Muscle of arm (tissue), 12 donors: Measurements from ENCODE around the gene EDAR. TPM values are rescaled to one million over a fixed set of nuclear protein-coding genes. Genes with fewer than 3 reads are reported as not detected.

ENCODE experiments used
- DNase-seq: peaks from one replicate; pipeline ENCODE4 v3.0.0-alpha.2; 2013
- polyA plus RNA-seq, 12 donors: library from polyadenylated mRNA; unstranded; fragments of 120-200 nt; gene quantifications; one replicate each; pipeline ENCODE4 v1.2.1, GENCODE V29; 2013; ENCODE audit not compliant: insufficient read length in 12 of 12

Gene EDAR
- polyA plus RNA-seq, 12 donors, result 0.07 to 11.3 (median 0.18) TPM; not detected in 3

- DNase-seq, result no peak
Measured at GRCh38 chr2:108910011-108910431, 79.0 kb downstream of the EDAR start.

- no peak for DNase-seq
Measured at GRCh38 chr2:108909275-108909823, 79.7 kb downstream of the EDAR start.

GRCh38 chr2:108908713-108909070, 80.3 kb downstream of the EDAR start:
- no peak for DNase-seq

GRCh38 chr2:108907822-108908712, 81.0 kb downstream of the EDAR start:
- DNase-seq, result no peak

- no peak for DNase-seq
Measured at GRCh38 chr2:108906403-108907077, 82.5 kb downstream of the EDAR start.

- no peak for DNase-seq
Measured at GRCh38 chr2:108905906-108906305, 83.1 kb downstream of the EDAR start.

GRCh38 chr2:108905176-108905575, 83.8 kb downstream of the EDAR start:
- no peak for DNase-seq

- DNase-seq, result no peak
Measured at GRCh38 chr2:108904680-108905079, 84.3 kb downstream of the EDAR start.

- DNase-seq, result no peak
Measured at GRCh38 chr2:108898315-108899082, 90.5 kb downstream of the EDAR start.

GRCh38 chr2:108896741-108897140, 92.3 kb downstream of the EDAR start:
- no peak for DNase-seq

GRCh38 chr2:108895188-108895587, 93.8 kb downstream of the EDAR start:
- DNase-seq, result no peak

- DNase-seq, result no peak
Measured at GRCh38 chr2:108894766-108895165, 94.3 kb downstream of the EDAR start.

- no peak for DNase-seq
Measured at GRCh38 chr2:108893277-108893676, 95.7 kb downstream of the EDAR start.

- DNase-seq, result no peak
Measured at GRCh38 chr2:108889907-108890306, 99.1 kb downstream of the EDAR start.

- DNase-seq, result no peak
Measured at GRCh38 chr2:108884619-108885018, 104.4 kb downstream of the EDAR start.

GRCh38 chr2:108878276-108878675, 110.7 kb downstream of the EDAR start:
- no peak for DNase-seq

- DNase-seq, result no peak
Measured at GRCh38 chr2:108877506-108877905, 111.5 kb downstream of the EDAR start.

- no peak for DNase-seq
Measured at GRCh38 chr2:108870069-108870644, 118.9 kb downstream of the EDAR start.

GRCh38 chr2:108869542-108869941, 119.5 kb downstream of the EDAR start:
- no peak for DNase-seq

GRCh38 chr2:108868911-108869310, 120.1 kb downstream of the EDAR start:
- no peak for DNase-seq

- no peak for DNase-seq
Measured at GRCh38 chr2:108866041-108866440, 123.0 kb downstream of the EDAR start.

- no peak for DNase-seq
Measured at GRCh38 chr2:108858894-108859293, 130.1 kb downstream of the EDAR start.
